DMS153 treated with DMSO at 0.1 percent for 48 hours (cell line): Measurements from ENCODE around the gene LRP1-AS.
"Not testable (repeated sequence)": the region's sequence is repeated elsewhere in the genome, so short reads cannot be mapped to it uniquely, and the experiment has no call there.

ENCODE experiments used
- DNase-seq: peaks from one replicate; lab custom pipeline; 2025; ENCODE audit not compliant: unreplicated experiment; lab: John Stamatoyannopoulos, UW

The LRP1-AS gene

DNA sequence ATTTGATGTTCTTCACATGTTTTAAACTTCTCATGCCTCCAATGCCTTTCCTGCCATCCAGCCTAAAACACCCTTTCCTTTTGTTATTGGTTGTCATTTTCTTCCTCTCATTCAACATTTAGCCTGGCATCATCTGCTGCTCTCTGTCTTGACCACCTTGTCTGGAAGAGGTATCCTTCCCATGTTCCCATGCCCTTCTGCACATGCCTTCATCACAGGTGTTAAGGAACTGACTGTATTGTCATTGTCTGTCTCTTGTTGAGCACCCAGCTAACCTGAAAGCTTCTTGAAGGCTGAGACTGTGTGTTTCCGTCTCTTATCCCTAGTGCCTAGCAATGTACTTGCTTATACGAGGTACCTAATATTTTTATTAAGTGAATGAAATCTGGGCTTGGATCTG is 23.6 kb downstream of the LRP1-AS start:
- DNase-seq, result no peak

DNA sequence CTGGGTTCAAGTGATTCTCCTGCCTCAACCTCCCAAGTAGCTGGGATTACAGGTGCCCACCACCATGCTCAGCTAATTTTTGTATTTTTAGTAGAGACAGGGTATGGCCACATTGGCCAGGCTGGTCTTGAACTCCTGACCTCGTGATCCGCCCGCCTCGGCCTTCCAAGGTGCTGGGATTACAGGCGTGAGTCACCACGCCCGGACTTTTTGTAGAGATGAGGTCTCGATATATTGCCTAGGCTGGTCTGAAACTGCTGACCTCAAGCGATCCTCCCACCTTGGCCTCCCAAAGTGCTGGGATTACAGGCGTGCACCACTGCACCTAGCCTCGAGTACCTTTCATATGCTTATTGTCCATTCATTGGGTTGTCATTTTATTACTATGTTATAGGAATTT is 26.7 kb downstream of the LRP1-AS start:
- DNase-seq, result not testable (repeated sequence)

DNA sequence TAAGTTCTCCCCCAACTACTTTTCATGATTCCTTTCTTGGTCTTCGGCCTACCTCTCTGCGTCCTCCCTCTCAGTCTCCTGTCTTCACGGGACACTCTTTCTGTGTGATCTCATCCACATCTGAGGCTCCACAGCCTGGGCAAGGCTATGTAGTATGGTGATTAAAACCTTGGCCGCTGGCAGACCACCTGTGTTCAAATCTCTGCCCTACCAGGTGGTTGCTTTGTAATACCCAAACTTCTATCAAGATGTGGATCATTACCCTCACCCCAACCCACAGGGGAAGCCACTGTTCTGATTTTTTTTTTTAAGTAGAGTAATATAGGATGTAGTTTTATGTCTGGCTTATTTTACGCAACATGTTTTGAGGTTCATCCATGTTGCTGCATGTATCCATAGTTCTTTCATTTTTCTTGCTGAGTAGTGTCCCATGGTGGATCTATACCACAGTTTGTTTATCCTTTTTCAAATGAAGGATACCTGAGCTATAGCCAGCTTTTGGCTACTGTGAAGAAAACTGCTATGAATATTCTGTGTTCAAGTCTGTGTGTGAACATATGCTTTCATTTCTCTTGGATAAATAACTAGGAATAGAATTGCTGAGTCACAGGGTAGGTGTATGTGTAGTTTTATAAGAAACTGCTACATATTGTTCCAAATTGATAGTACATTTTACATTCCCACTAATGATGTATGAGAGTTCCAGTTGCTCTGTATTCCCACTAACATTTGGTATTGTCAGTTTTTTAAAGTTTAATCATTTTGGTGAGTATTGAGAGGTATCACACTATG is 27.9 kb downstream of the LRP1-AS start:
- DNase-seq, result no peak

DNA sequence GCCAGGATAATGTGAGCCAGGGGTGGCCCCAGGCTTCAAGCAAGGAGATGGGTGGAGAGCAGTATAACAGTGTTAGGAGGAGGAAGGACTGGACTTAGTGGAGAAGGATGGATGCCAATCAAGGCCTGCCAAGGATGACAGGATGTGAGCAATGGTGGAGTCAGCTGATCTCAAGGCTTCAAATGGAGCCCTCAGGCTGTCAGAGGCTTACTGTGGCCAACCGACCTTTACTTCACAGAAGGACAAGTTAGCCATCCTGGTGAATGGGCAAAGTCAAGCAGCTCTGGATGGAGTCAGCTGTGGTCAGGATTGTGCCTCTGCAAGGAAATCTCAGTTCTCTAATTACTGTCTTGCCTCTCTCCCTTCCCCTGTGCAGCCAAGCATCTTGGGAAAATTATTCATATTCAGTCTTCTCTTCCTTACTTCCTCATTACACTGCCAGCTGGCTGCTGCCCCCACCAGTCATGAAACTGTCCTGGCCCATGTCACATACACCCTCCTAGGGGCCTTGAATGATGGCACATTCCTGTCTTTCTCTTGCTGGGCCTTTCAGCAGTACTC is 28.6 kb downstream of the LRP1-AS start:
- DNase-seq, result no peak

DNA sequence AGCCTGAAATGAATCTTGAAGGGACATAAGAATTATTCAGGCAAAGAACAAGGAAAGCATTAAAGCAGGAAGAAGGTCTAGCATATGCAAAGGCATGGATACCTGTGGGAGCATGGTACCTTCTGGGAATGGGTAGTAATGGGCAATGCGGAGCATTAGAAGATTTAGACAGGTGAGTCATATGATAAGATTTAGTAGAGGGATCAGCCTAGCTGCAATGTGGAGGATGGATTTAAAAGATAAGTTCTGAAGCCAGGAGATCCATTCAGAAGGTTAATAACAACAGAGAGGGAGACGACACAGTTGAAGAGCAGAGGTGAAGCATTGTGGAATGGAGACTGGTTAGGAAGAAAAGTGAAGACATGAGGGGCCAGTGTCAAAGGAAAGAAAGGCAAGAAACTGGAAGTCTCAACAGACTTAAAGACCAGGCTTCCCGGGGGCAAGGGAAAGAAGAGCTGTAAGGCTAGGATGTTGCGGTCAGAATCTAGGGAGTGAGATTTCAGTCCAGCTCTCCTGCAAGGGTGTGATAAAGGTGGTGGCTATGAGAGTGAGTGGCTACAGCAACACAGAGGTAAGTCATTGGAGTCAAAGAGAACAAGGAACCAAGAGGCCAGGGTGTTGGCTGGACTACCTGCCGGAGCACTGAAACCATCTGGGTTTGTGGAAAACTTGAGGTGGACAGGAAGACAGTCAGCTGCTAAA is 30.7 kb downstream of the LRP1-AS start:
- DNase-seq, result no peak

DNA sequence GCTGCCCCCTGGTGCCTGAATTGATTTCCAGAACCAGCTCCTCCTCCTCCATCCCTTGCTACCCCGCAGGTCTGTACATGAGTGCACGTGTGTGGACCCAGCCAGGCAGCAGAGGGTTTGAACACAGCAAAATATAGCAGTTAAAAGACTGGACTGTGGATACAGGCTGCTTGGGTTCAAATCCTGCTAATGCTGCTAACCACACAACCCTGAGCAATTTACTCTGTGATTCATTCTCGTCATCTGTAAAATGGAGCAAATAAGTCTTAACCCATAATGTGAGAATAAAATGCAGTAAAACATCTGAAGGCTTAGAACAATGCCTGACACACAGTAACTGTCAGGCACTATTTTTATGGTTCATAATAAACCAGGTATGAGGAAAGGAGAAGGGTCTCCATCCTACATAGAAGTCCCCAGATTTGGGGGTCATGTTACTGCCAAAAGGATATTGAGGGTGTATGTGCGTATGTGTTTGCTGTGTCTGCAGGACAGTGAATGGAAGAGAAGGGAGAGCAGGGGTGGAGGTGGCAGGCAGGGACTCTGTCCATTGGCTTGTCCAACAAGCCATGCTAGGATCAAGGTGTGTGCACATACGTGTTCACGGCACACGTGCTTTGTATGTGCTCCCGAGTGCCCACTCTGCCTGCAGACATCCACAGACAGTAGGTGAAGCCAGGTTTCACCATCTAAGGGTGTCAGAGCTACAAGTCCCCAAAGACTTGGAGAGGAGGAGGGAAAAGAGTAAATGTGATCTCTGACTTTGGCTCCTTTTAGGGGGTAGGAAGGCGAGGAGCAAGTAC is 34.7 kb downstream of the LRP1-AS start:
- no peak for DNase-seq

DNA sequence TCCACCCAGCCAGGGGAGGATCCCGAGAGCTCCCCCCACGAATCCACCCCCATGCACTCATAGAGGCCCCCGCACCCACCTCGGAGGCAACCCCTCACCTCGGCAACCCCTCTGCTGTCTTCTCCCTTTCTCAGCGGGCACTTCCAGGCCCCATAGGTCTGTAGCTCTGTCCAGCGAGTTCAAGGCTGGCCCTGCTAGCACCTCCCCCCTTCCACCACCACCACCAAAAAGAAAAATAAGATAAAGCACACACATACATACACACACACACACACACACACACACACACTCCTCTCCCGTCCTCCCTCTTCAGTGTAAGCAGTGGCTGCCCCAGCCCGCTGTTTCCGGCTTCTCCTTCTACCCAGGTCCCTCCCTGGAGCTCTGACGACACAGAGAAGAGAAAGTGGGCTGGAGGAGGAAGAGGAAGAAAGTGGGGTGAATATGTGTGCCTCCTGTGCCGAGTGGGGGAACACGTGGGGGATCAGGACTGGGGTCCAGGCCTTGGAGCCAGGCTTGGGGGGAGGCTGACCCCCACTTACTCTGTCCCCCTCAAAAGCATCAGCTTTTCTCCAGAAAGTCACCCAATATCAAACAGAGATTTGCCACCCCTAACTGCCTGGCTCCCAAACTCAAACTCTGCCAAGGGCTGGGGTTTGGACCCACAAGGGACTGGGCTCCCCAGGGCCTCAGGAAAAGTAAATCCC is 36.2 kb downstream of the LRP1-AS start, which contains the start of gene STAT6:
Gene STAT6 (minus strand): TSS at position 332 of the 704 bp plus-strand sequence. CDS start 3,084 bp downstream, outside the sequence.
- peak; percentile 54 for DNase-seq

DNA sequence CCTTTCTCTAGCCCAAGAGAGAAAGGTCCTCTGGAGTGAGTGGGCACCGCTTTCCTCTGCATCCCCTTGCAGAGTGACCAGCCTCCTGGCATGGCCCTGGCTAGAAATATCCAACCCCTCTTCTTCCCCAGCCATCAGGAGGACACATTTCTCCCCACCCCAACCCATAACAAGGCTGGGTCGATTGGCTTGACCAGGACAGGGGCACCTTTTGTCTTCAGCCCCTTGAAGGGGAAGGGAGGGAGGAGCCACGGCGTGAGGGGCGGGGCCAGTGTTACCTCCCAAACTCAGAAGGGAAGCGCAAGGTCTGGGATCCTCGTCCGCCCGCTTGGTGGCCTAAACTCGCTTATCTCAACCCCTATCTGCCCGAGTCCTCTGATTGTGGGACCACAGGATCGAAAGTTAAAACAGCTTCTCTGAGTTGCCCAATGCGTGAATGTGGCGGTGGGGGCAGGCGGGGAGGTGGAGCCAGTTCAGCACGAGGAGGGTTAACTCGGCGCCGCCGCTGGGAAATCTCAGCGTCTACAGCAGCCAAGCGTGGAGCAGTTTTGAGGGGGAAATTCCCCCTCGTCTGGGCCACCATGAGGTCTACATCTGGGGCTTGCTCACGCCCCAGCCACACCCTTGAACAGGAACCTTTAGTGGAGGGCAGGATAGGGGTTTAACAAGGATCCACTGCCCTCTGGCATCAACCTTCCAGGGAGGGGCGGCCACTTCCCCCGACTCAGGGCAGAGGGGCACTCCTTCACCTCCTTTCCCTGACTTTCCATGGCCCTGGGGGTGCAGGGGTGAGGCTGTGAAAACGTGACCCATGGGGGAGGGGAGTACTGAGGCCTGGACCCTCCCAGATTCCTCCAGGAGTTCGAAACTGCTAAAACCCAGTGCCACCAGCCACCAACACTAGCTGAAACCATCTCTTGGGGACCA is 37.1 kb downstream of the LRP1-AS start:
- DNase-seq, result peak; percentile 20

DNA sequence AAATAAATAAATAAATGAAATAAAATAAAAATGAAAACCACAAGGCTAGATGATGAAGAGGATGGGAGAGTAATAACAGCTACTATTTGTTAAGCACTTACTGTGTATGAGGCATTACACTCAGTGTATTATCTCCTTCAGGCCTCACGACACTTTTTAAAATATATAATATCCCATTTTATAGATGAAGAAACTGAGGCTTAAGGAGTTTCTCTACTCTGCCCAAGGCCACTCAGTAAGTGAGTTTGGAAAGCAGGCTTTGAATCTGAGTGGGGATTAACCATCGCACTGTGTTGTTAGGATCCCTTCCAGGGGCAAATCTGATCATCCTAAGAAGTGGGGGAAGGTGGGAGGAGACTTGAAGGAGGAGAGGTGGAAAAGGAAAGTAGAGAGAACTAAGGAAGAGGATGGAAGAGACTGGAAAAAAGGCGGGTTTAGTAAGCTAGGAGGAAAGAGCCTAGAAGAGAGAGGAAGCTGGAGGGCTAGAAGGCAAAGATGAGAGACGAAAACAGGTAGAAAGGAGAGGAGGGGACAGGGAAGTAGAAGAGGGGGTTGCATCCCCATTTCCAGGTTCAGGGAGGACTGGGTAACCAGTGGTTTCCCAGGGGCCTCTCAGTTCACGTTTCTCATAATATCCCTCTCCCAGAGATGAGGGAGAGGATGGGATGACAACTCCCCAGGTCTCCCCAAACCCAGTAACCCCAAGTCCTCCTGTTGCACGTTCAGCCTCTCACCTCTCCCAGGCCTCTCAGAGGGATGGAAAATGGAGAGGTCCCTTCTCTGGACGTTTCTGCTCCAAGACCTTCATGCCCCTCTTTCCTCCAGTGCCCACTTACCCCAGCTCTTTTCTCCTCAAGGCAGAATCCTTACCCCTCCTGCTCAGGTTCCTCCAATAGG is 38.0 kb downstream of the LRP1-AS start:
- DNase-seq, result no peak

DNA sequence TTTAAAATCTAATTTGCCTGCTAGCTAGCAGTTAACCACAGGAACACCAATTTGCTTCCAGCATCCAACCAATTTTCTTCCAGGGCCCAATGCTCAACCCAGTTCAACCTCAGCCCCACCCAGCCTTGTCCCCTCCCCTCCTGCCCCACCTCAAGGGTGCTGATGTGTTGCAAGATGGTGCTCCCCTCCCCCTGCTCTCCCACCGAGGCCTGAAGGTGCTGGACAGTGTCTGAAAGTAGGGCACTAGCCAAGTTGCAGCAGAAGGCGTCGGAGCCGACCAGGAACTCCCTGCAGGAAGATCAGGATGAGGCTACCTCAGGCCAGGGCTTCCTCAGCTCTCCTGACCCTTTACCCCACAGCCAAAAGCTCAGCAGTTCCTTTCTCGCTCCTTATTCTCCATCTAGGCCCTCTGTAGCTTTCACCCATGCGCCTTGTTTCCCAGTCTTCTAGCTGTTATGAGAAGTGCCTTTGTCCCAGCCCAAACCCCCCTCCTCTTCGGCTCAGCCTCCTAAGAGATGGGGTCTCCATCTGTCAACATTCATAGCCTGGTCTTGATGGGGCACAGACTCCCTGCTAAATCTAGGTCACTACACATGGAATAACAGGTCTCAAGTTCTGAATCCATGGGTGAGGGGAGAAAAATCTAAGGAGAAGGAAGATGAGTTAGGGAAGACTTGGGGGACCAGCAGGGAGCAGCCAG is 39.8 kb downstream of the LRP1-AS start:
- DNase-seq, result no peak

DNA sequence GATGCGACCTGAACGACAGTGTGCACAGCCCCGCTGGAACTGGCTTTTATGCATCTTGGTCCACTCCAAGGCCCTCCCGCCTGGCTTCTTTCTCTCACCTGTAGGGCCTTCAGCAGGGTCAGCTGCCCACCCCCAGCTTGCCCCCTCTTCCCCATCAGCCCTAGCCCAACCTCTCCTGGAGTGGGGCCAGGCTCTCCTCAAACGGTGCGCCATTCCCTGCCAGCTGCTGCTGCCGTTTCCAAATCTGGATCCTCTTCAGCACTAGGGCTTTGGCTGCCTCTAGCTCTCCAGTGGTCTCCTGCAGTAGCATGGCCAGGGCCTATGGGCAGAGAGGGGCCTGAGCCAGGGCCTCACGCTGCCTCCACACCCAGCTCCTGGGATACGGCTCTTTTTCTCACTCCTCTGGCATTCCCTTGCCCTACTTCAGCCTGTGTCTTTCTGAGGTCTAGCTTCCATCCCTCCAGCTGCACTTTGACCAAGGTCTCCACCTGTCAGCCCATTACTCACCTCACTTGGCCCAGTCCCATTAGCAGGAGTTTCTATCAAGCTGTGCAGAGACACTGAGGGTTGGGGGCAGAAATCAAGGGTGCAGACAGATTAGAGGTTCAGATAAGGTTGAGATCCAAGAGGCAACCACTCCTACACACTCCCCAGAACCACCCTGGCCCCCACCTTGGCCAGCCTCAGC is 41.3 kb downstream of the LRP1-AS start:
- no peak for DNase-seq

DNA sequence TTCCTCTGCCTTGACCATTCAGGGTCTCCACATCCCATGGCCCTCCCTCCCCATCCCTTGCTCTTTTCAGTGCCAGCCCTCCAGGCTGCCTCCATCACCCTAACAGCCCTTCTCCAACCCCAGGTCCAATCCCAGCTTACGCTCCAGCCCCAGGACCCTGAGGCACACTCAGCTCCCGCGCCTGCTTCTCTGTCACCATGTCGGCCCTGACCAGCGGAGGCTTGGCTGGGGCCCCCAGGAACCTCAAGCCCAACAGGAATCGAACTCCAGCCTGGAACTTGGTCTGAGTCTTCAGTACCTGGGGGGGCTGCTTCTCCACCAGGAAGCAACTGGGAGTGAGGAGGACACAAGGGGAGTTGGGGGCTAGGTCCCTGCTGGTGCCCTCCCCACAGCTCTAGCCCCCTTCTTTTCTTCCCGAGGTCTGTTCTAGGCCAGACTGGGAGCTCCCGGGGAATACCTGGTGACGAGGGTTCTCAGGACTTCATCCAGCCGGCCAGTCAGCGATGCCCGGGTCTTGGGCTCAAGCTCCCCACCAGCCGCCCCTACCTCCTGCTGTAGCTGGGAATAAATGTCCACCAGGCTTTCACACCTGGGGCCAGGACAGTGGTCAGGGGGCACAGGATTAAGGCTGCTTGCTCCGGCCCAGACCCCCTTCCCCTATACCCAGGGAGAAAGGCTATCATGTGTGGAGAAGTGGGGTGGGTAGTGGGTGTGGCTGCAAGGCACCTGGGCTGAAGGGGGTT is 42.2 kb downstream of the LRP1-AS start:
- no peak for DNase-seq

DNA sequence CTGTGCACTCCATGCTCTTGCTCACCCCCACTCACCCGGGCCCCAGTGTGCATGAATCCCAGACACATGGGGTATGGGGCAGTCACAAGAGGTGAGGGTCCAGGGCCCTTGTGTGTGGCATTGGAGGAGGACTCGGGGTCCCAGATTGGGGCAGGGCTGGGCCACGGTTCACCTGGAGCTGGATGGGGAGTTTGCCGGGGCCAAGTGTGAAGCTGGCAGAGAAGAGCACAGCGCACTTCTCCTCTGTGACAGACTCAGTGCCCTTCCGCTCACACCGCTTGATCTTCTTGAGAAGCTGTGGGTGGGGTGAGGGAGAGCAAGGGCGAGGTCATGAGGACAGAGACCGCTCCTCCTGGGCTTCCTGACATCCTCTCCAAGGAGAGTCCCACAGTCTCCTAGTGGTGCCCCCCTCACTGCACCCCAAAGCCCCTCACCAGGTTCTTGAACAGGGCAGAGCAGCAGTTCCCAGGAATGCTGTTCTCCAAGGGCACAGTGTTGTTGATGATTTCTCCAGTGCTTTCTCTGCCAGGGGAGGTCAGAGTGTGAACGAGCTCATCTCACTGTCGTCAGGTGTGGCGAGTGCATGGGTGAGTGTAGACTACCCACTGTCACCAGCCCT is 43.0 kb downstream of the LRP1-AS start:
- DNase-seq, result no peak

DNA sequence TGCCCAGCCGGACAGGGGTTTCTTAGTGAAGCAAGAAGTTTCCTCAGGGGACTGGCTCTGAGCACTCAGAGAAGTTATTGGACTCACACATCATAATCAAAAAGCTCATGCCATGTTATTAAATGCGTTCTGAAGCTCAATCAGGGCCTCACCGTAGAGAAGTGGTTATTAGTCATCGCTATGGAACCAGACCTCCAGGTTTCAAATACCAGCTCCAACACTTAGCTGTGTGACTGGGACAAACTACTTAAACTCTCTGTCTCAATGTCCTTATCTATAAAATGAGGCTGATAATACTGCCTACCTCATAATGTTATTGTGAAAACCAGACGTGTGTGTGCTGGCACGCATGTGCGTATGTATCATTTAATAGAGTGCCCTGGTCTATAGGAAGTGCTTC is 43.6 kb downstream of the LRP1-AS start:
- no peak for DNase-seq

DNA sequence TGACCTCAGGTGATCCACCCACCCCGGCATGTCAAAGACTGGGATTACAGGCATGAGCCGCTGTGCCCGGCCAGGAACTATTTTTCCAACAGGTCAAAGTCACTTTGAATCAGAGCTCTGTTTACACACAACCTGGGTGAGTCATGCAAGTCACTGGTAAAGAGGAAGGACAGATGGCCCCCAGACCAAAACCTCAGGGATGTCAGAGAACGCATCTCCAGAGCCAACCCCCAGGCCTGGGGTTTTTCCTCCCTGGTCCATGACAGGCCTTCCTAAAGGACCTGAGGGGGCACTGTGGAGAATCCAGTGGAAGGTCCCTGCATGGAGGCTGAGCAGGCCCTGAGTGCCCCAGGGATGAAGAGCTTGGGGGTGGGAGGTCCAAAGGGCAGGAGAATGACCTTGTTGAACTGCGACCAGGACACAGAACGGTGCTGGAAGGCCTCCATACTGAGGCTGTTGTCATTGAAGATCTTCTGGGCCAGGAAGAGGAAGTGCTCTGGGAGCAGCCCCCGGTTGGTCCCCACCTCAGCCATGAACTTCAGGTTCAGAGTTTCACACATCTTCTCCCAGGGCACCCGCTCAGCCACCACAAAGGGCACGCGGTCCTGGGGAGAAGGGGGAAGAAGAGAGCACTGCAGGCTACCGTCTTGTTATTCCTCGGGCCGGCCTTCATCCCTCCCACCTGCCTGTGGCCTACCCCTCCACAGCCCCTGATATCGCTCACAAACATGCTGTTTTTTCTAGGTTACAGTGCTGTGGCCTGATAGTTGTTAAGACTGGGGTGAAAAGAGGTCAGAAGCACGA is 45.3 kb downstream of the LRP1-AS start:
- no peak for DNase-seq
